VCaP (cell line): Measurements from ENCODE around the gene COX6B1.
A peak's percentile ranks its signal among the peaks of the same experiment; 100 is the strongest.

Experiments used
- H3K27ac ChIP-seq: fragments of 450-650 bp; 2 replicates; pipeline ENCODE4 v1.5.1; 2017
- TF ChIP-seq, protein P1 (sequence below): fragments of 450-650 bp; conservative IDR thresholded peaks from 2 replicates; pipeline ENCODE4 v1.5.1; 2017; ENCODE audit warnings: mild to moderate bottlenecking, moderate library complexity

The COX6B1 gene

DNA sequence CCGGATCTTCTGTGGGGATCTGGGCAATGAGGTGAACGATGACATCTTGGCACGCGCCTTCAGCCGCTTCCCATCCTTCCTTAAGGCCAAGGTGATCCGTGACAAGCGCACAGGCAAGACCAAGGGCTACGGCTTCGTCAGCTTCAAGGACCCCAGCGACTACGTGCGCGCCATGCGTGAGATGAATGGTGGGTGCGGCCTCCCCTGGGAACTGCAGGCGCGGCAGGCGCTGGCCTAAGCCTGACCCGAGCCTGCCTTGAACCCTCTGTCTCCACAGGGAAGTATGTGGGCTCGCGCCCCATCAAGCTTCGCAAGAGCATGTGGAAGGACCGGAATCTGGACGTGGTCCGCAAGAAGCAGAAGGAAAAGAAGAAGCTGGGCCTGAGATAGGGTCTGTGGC, 11.0 kb upstream of the COX6B1 start:
- no peak overlapping the region for H3K27ac ChIP-seq
- TF ChIP-seq, protein P1, sequence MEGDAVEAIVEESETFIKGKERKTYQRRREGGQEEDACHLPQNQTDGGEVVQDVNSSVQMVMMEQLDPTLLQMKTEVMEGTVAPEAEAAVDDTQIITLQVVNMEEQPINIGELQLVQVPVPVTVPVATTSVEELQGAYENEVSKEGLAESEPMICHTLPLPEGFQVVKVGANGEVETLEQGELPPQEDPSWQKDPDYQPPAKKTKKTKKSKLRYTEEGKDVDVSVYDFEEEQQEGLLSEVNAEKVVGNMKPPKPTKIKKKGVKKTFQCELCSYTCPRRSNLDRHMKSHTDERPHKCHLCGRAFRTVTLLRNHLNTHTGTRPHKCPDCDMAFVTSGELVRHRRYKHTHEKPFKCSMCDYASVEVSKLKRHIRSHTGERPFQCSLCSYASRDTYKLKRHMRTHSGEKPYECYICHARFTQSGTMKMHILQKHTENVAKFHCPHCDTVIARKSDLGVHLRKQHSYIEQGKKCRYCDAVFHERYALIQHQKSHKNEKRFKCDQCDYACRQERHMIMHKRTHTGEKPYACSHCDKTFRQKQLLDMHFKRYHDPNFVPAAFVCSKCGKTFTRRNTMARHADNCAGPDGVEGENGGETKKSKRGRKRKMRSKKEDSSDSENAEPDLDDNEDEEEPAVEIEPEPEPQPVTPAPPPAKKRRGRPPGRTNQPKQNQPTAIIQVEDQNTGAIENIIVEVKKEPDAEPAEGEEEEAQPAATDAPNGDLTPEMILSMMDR = no peak

DNA sequence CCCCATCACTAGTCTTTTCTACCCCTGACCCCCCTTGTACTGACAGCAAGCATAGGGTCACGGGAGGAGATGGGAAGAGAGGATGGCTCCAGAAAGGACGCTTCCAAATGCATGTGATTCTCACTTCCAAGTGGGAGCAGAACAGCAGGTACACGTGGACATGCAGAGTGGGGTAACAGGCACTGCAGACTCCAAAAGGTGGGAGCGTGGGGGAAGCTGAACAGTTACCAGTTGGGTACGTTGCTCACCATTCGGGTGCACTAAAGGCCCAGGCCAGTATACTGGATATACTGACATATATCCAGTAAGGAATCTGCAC, 8.8 kb upstream of the COX6B1 start:
- H3K27ac ChIP-seq = no peak overlapping the region
- TF ChIP-seq, protein P1 = no peak

DNA sequence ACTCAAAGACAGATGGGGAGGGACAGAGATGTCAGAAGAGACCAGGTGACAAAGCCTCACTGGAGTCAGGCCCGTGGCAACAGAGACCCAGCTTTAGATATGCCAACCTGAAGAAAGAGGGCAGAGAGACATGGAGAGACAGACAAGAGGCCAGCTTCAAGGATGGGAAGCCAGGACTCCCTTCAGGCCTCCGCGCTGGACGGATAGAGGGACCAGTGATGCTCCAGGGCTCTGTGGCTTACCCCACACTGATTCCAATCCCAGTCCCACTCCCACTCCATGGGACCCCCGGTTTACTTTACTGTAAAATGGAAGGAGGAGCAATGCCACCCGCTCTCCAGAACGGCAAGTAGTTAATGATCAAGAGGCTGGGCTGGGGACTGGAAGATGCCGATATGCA, 8.3 kb upstream of the COX6B1 start:
- H3K27ac ChIP-seq = no peak overlapping the region
- TF ChIP-seq, protein P1 = no peak

DNA sequence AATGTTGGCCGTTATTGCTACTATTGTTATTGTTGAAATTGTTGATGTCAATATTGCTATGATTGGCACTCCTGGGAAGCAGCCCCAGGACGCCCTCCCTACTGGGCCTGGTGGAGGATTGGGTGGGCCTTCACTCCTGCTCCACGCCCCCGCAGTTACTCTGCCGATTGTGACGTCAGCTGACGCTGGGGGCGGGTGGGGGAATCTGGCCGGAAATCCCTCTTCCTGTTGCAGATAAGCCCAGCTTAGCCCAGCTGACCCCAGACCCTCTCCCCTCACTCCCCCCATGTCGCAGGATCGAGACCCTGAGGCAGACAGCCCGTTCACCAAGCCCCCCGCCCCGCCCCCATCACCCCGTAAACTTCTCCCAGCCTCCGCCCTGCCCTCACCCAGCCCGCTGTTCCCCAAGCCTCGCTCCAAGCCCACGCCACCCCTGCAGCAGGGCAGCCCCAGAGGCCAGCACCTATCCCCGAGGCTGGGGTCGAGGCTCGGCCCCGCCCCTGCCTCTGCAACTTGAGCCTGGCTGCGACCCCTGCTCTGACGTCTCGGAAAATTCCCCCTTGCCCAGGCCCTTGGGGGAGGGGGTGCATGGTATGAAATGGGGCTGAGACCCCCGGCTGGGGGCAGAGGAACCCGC, 6.5 kb upstream of the COX6B1 start, which contains the start of gene ETV2:
ETV2 (plus strand) TSS at position 231 of the 637 bp plus-strand sequence. CDS start 716 bp downstream, outside the sequence.
- TF ChIP-seq, protein P1 = no peak
- peak within 1 kb of the TSS; percentile 92 for H3K27ac ChIP-seq

DNA sequence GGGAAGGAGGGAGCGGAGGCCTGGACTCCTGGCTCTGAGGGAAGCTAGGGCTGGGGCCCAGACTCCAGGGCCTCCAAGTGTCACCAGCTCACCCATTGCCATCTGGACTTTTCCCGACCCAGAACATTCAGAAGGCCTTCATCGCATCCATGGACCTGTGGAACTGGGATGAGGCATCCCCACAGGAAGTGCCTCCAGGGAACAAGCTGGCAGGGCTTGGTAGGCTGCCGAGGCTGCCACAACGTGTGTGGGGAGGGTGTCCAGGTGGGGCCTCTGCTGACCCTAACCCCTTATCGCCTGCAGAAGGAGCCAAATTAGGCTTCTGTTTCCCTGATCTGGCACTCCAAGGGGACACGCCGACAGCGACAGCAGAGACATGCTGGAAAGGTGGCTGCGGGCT, 5.8 kb upstream of the COX6B1 start:
- peak overlapping the region; percentile 92 for H3K27ac ChIP-seq
- TF ChIP-seq, protein P1 = no peak

DNA sequence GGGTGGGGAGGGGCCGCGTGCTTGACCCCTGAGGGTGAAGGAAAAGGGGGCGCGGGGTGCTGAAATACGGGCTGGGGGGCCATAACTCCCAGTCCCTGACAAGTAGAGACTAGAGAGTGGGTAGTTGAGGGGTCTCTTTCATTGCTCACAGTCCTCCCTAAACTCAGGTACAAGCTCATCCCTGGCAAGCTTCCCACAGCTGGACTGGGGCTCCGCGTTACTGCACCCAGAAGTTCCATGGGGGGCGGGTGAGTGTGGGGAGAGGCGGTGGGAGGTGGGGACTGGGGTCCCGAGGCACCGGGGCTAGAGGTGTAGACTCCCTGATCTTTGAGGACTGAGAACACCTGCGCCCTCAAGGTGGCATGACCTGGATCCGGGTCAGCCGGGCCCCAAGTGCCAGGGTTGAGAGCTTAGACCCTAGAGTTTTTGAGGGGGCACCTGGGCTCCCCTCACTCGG, 5.3 kb upstream of the COX6B1 start:
- peak overlapping the region; percentile 92 for H3K27ac ChIP-seq
- TF ChIP-seq, protein P1 = no peak

DNA sequence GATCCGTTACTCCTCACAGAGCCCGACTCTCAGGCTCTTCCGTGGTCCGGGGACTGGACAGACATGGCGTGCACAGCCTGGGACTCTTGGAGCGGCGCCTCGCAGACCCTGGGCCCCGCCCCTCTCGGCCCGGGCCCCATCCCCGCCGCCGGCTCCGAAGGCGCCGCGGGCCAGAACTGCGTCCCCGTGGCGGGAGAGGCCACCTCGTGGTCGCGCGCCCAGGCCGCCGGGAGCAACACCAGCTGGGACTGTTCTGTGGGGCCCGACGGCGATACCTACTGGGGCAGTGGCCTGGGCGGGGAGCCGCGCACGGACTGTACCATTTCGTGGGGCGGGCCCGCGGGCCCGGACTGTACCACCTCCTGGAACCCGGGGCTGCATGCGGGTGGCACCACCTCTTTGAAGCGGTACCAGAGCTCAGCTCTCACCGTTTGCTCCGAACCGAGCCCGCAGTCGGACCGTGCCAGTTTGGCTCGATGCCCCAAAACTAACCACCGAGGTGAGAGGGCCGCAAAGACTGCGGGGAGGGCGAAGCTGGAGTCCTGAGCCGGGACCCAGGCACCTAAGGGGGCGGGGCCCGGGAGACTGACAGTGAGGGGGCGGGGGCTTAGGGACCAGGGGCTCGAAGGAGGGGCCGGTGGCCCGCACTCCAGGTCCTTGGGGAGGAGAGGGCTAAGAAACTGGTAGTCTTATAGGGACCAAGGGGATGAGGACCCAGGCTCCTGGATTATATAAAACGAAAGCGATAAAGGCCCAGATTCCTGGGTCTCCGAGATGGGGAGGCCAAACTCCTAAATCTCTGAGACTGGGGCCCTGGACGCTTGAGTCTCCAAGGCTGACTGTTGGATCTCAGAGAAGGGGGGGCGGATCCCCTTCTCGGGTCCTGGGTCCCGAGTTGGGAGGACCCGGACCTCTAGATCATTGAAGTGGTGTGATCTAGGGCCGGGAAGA, 4.6 kb upstream of the COX6B1 start:
- TF ChIP-seq, protein P1 = no peak; the same call in 1 of the 2 replicates

More for the DNA sequence above, 4.6 kb upstream of the COX6B1 start:
- peak overlapping the region; percentile 92 for H3K27ac ChIP-seq
